Fibroblast of villous mesenchyme (primary cell): ENCODE measurements around the gene ACSM6. TPM values are rescaled to one million over a fixed set of nuclear protein-coding genes. Genes with fewer than 3 reads are reported as not detected.

Experiments used
- DNase-seq: peaks from one replicate; pipeline ENCODE4 v3.0.0-alpha.2; 2010; ENCODE audit warnings: low read depth
- H3K4me3 ChIP-seq: 2 replicates; pipeline ENCODE4 v1.5.1; 2011; ENCODE audit warnings: low read depth, mild to moderate bottlenecking, low read length
- total RNA-seq: library from RNA; depleted of rRNA; stranded (reverse); fragments of >200 nt; gene quantifications from 2 replicates; pipeline ENCODE4 v1.2.3, GENCODE V29; 2012
- TF ChIP-seq, protein P1 (sequence below): IDR thresholded peaks from 2 replicates; pipeline ENCODE4 v1.5.1; 2012; ENCODE audit warnings: low read depth, mild to moderate bottlenecking, low read length; ENCODE audit not compliant: insufficient read depth

ACSM6 gene
- total RNA-seq, 1 donor, result not detected

DNA sequence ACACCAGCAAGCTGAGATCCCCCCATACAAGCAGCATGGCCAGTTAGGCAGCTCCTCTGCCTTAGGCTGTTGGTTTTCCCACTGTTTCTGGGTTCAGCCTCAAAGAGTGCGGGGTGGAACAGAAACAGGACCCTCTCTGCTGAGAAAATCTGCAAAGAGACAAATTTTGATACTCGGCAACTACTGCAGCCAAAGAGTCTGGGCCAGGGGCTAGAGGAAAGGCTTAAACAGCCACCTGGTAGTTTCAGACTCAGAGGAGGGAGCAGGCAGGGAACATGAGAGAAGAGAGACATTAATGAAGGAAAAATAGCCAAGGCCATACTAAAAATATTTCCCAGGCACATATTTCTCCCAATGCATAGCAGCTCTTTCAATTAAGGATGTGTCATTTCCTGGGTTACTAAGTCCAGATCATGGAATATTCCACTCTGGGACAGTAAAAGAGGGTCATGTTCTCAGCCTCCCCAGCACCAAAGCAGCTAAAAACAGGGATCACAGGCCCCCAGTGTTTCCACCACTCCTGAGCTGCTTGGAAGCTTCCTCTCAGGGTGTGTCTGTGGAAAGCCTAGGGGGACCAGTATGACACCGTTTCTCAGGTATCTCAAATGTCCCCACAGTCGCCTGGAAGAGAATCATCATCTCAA, 67.0 kb downstream of the ACSM6 start:
- TF ChIP-seq, protein P1, sequence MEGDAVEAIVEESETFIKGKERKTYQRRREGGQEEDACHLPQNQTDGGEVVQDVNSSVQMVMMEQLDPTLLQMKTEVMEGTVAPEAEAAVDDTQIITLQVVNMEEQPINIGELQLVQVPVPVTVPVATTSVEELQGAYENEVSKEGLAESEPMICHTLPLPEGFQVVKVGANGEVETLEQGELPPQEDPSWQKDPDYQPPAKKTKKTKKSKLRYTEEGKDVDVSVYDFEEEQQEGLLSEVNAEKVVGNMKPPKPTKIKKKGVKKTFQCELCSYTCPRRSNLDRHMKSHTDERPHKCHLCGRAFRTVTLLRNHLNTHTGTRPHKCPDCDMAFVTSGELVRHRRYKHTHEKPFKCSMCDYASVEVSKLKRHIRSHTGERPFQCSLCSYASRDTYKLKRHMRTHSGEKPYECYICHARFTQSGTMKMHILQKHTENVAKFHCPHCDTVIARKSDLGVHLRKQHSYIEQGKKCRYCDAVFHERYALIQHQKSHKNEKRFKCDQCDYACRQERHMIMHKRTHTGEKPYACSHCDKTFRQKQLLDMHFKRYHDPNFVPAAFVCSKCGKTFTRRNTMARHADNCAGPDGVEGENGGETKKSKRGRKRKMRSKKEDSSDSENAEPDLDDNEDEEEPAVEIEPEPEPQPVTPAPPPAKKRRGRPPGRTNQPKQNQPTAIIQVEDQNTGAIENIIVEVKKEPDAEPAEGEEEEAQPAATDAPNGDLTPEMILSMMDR, result no peak
- no peak overlapping the region for H3K4me3 ChIP-seq
- peak; percentile 82 for DNase-seq

DNA sequence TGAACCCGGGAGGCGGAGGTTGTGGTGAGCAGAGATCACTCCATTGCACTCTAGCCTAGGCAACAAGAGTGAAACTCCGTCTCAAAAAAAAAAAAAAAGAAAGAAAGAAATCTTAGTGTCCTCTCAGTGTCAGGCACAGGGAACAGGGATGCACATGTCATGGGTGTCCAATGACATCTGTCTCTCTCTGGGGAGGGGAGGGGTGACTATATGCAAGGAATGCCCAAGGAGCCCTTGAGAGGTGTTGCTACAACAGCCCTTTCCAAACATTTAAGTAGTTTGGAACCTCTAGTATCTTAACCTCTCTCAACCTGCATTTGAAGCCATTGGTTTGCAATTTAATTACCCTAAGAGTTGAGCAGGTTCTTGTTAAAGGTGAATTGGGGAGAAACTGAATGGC, 67.9 kb downstream of the ACSM6 start:
- DNase-seq, result no peak
- H3K4me3 ChIP-seq, result no peak overlapping the region
- TF ChIP-seq, protein P1, result no peak

DNA sequence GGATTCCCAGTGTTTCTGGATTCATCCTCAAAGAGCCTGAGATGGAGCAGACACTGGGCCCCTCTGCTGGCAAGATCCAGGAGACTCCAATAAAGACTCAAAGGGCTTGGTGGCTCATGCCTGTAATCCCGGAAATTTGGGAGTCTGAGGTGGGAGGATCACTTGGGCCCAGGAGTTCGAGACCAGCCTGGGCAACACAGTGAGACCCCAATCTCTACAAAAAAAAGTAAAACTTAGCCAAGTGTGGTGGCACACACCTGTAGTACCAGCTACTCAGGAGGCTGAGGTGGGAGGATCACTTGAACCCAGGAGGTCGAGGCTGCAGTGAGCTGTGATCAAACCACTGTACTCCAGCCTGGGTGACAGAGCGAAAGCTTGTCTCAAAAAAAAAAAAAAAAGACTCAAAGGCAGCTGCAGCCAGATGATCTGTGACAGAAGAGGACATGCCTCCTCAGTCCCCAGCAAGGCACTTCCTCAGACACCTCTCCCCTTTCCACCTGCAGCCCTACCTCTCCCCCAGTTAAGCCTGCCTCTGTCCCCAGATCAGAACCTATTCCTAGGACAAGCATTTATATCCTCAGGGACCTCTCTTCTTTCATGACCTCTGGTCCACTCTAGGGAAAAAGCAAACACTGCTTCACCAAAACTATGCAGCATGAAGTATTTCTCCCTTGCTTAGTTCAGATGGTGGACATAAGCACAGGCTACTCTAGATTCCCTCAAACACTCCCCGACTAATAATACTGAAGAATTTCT, 68.9 kb downstream of the ACSM6 start:
- TF ChIP-seq, protein P1, result no peak
- DNase-seq, result no peak
- H3K4me3 ChIP-seq, result no peak overlapping the region

DNA sequence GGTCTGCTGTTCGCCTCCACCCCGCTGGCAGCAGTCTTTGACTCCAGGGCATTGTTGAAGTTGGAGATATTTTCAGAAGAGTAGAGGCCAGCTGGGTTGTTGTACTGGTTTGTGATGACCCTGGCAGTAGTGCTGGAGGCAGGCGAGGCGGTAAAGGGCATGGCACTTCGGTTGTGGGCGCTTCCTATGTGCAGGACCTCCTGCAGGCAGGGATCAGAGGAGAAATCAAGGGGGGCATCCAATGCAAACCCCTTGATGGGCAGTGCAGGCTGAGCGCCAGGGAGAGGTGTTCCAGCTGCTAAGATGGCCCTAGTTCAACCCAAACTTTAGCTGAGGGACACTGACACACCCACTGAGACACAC, 69.8 kb downstream of the ACSM6 start:
- DNase-seq, result no peak
- TF ChIP-seq, protein P1, result no peak
- no peak overlapping the region for H3K4me3 ChIP-seq

DNA sequence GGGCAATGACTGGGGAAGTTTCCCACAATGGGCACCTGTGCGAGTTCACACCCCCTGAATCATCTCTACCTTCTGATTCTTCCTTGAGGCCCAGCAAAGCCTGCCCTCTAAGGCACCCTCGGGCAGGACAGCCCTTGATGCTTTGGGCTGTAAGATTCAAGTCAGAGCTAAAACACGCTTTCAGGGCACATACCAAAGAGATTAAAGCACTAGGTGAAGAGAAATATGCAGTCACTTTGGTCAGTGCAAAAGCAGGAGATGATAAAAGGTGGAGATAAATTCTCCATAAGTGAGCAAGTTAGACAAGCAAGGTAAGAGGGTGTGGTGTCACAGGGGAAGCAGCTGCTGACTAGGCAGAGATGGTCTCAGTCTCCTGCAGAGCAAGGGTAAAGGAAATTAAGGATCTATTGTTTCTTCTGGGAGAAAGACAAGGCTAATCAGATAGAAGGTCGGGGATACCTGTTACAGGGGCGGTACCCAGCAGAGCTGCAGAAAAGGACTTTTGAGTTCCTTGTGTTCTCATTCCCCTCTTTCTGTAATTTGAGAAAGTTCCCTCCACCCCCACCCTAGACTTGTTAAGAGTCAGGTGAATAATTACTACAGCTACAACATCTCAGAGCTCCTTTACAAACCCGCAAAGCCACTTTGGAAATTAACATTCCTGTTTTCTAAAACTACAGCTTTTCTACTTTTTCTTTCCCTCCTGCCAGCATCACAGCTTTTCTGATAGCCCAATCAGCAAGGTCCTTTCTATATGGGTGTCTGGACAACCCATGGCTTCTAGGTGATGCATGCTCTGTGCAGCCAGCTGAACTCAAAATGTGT, 70.4 kb downstream of the ACSM6 start:
- no peak for DNase-seq
- TF ChIP-seq, protein P1, result no peak
- H3K4me3 ChIP-seq, result no peak overlapping the region

DNA sequence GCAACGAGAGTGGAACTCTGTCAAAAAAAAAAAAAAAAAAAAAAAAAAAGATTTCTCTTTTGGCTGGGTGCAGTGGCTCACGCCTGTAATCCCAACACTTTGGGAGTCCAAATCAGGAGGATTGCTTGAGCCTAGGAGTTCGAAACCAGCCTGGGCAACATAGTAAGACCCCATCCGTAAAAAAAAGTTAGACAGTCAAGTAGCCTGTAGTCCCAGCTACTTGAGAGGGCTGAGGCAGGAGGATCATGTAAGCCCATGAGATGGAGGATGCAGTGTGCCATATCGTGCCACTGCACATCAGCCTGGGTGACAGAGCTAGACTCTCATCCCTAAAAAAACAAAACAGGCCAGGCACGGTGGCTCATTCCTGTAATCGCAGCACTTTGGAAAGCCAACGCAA, 71.5 kb downstream of the ACSM6 start:
- TF ChIP-seq, protein P1, result no peak
- no peak for DNase-seq
- no peak overlapping the region for H3K4me3 ChIP-seq
